ENCODE results near the gene COLEC11.

Gene COLEC11

DNA sequence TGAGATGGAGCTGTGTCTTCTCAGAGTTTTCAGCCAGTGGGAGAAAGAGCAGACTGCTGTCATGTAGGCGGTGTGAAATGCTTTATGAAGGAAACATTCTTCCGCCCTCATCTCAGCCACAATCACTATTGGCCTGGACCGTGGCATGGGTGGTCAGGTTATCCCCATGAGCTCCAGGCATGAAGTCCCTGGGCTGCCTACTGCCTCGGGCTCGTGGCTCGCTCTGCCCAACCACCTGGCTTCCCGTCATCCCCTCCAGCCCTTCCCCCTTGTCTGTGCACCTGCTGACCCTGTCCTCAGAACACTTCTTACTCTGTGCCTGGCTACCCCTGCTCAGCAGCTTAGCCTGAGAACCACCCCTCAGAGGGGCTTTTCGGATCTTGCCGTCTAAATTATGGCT lies 15.5 kb downstream of the COLEC11 start:
- TF ChIP-seq, protein P1, sequence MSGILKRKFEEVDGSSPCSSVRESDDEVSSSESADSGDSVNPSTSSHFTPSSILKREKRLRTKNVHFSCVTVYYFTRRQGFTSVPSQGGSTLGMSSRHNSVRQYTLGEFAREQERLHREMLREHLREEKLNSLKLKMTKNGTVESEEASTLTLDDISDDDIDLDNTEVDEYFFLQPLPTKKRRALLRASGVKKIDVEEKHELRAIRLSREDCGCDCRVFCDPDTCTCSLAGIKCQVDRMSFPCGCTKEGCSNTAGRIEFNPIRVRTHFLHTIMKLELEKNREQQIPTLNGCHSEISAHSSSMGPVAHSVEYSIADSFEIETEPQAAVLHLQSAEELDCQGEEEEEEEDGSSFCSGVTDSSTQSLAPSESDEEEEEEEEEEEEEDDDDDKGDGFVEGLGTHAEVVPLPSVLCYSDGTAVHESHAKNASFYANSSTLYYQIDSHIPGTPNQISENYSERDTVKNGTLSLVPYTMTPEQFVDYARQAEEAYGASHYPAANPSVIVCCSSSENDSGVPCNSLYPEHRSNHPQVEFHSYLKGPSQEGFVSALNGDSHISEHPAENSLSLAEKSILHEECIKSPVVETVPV (CRISPR knock-in tag; IDR thresholded peaks at IDR 0.05), result no peak
- no peak for TF ChIP-seq GLIS3 (CRISPR knock-in tag; IDR thresholded peaks at IDR 0.05)
- TF ChIP-seq ARNTL (CRISPR knock-in tag; IDR thresholded peaks at IDR 0.05; ENCODE audit: borderline replicate concordance, low read depth), result no peak
- TF ChIP-seq BACH2 (CRISPR knock-in tag; IDR thresholded peaks at IDR 0.05; ENCODE audit: borderline replicate concordance), result no peak
- no peak for TF ChIP-seq TCF4 (CRISPR knock-in tag; IDR thresholded peaks at IDR 0.05; ENCODE audit: borderline replicate concordance)
- TF ChIP-seq CSDC2 (CRISPR knock-in tag; IDR thresholded peaks at IDR 0.05), result no peak
- TF ChIP-seq RARB (CRISPR knock-in tag; IDR thresholded peaks at IDR 0.05), result no peak
- no peak for TF ChIP-seq ZNF70 (CRISPR knock-in tag; IDR thresholded peaks at IDR 0.05)
- no peak for ATAC-seq

DNA sequence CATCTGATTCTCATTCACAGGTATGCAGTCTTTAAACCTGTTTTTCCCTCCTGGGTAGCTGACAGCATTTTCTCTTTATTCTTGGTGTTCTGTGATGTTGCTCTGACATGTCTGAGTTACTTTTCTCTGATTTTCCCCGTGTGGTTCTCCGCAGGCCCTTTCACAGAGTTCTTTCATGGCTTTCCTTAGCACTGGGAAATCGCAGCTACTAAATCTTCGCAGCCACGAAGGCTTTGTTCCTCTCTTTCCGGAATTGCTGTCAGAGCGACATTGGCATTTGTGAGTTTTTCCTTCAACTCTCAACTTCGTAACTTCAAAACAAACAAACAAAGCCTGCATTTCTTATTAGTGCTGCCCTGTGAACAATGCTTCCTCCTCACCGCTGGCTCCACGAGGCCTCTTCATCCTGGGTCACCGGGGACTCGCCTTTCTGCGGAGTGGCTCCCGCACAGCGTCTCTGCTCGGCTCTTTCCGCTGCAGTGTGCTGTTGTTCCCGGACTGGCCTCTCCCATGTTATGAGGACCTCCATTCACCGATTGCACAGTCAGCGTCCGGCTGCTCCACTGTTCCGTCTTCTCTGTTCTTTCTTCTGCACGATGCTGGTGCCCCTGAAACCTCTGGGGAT lies 16.1 kb downstream of the COLEC11 start:
- ATAC-seq, result no peak
- TF ChIP-seq ZC3H10 (CRISPR knock-in tag; IDR thresholded peaks at IDR 0.05), result no peak
- TF ChIP-seq RARB (CRISPR knock-in tag; IDR thresholded peaks at IDR 0.05), result no peak
- TF ChIP-seq CSDC2 (CRISPR knock-in tag; IDR thresholded peaks at IDR 0.05), result no peak
- TF ChIP-seq, protein P2, sequence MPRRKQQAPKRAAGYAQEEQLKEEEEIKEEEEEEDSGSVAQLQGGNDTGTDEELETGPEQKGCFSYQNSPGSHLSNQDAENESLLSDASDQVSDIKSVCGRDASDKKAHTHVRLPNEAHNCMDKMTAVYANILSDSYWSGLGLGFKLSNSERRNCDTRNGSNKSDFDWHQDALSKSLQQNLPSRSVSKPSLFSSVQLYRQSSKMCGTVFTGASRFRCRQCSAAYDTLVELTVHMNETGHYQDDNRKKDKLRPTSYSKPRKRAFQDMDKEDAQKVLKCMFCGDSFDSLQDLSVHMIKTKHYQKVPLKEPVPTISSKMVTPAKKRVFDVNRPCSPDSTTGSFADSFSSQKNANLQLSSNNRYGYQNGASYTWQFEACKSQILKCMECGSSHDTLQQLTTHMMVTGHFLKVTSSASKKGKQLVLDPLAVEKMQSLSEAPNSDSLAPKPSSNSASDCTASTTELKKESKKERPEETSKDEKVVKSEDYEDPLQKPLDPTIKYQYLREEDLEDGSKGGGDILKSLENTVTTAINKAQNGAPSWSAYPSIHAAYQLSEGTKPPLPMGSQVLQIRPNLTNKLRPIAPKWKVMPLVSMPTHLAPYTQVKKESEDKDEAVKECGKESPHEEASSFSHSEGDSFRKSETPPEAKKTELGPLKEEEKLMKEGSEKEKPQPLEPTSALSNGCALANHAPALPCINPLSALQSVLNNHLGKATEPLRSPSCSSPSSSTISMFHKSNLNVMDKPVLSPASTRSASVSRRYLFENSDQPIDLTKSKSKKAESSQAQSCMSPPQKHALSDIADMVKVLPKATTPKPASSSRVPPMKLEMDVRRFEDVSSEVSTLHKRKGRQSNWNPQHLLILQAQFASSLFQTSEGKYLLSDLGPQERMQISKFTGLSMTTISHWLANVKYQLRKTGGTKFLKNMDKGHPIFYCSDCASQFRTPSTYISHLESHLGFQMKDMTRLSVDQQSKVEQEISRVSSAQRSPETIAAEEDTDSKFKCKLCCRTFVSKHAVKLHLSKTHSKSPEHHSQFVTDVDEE (CRISPR knock-in tag; IDR thresholded peaks at IDR 0.05), result no peak
- TF ChIP-seq TCF4 (CRISPR knock-in tag; IDR thresholded peaks at IDR 0.05; ENCODE audit: borderline replicate concordance), result no peak
- no peak for TF ChIP-seq BACH2 (CRISPR knock-in tag; IDR thresholded peaks at IDR 0.05; ENCODE audit: borderline replicate concordance)
- TF ChIP-seq ZNF8 (CRISPR knock-in tag; IDR thresholded peaks at IDR 0.05), result no peak
- no peak for TF ChIP-seq ZFP3 (CRISPR knock-in tag; IDR thresholded peaks at IDR 0.05)
- TF ChIP-seq ISL1 (CRISPR knock-in tag; IDR thresholded peaks at IDR 0.05), result no peak
- TF ChIP-seq PPARA (CRISPR knock-in tag; IDR thresholded peaks at IDR 0.05; ENCODE audit: borderline replicate concordance), result no peak
- TF ChIP-seq ARNTL (CRISPR knock-in tag; IDR thresholded peaks at IDR 0.05; ENCODE audit: borderline replicate concordance, low read depth), result no peak
- no peak for TF ChIP-seq ZFP30 (CRISPR knock-in tag; IDR thresholded peaks at IDR 0.05)
- no peak for TF ChIP-seq ZNF565 (CRISPR knock-in tag; conservative IDR thresholded peaks at IDR 0.05; ENCODE audit: low read depth)

DNA sequence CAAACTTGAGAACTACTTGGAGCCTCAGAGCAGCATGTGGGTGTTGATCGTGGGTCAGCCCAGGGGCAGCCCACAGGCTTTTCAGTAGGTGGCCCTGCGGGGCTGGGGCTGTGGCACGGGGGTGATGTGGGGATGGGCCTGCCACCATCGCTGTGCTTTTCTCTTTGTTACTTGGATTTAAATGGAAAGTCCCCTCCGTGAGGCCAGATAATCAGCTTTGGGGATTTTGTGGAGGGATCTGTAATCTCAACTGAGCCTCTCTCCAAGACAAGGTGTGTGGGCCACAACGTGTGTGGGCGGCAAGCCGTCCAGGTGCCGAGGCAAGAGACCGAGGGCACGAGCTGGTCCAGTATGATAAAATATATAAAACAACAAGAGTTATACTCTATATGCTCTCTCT lies 16.7 kb downstream of the COLEC11 start:
- ATAC-seq, result no peak
- TF ChIP-seq ARNTL (CRISPR knock-in tag; IDR thresholded peaks at IDR 0.05; ENCODE audit: borderline replicate concordance, low read depth) (no peak), ZNF70 (CRISPR knock-in tag; IDR thresholded peaks at IDR 0.05) (no peak), ZNF565 (CRISPR knock-in tag; conservative IDR thresholded peaks at IDR 0.05; ENCODE audit: low read depth) (no peak), ESRRG (CRISPR knock-in tag; IDR thresholded peaks at IDR 0.05) (no peak), BACH2 (CRISPR knock-in tag; IDR thresholded peaks at IDR 0.05; ENCODE audit: borderline replicate concordance) (no peak), RARB (CRISPR knock-in tag; IDR thresholded peaks at IDR 0.05) (no peak), PPARA (CRISPR knock-in tag; IDR thresholded peaks at IDR 0.05; ENCODE audit: borderline replicate concordance) (no peak), ZC3H10 (CRISPR knock-in tag; IDR thresholded peaks at IDR 0.05) (no peak)
- TF ChIP-seq, protein P1 (CRISPR knock-in tag; IDR thresholded peaks at IDR 0.05), result no peak
- TF ChIP-seq, protein P3, sequence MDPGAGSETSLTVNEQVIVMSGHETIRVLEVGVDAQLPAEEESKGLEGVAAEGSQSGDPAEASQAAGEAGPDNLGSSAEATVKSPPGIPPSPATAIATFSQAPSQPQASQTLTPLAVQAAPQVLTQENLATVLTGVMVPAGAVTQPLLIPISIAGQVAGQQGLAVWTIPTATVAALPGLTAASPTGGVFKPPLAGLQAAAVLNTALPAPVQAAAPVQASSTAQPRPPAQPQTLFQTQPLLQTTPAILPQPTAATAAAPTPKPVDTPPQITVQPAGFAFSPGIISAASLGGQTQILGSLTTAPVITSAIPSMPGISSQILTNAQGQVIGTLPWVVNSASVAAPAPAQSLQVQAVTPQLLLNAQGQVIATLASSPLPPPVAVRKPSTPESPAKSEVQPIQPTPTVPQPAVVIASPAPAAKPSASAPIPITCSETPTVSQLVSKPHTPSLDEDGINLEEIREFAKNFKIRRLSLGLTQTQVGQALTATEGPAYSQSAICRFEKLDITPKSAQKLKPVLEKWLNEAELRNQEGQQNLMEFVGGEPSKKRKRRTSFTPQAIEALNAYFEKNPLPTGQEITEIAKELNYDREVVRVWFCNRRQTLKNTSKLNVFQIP (CRISPR knock-in tag; IDR thresholded peaks at IDR 0.05; ENCODE audit: borderline replicate concordance, low read depth), result no peak
